ENCODE data around the gene CCDC91. TPM values are rescaled to one million over a fixed set of nuclear protein-coding genes. Genes with fewer than 3 reads are reported as not detected.

The CCDC91 gene
- total and polyA plus RNA-seq, 2 of the 4 experiments (the other 2 are of a cell fraction) = 8.6 to 14.7 TPM

DNA sequence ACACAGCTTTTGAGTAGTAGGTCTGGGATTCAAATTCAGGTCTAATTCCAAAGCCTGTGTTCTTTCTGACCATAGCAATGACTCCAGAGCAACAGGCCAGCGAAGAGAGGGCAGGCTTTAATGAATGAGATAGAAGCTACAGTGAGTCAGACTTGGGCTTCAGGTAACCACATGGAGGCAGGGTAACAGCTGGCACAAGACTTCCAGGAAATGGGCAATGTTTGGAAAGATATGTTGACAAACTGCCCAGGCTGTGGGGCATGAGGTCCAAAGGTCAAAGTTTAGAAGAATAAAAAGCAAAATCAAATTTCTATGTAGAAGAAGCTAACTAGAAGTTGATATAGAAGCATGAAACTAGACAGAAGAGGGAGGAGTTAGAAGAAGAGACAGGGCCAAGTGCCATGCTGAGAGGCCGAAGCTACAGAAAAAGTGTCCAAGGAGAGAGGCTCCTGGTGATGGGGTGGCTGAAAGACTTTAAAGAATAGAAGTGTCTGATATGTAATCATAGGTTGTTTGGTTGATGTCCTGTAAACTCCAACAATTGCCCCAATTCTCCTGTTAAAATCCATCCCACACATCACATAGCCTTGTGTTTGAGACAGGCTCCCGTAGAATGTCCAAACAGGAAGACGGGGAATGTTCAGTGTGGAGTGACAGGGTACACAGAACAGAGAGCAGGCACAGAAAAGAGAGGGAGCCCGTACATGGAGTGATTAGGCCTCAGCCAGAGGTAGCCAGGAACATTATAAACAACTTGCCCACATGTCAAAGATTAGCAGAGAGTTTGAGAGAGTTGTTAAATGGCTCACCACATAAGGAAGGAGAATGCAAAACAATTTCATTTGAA lies 384.7 kb downstream of the CCDC91 start:
- H4K8ac ChIP-seq (ENCODE audit: low read depth in 2 of 2, low read length in 2 of 2) = no peak overlapping the region
- no peak overlapping the region for H2BK5ac ChIP-seq (ENCODE audit: low read depth, low read length, poor library complexity, severe bottlenecking)
- BruUV-seq (replicated peaks) = no TSS peak
- no peak overlapping the region for H3K14ac ChIP-seq (replicated peaks; ENCODE audit: low read depth, low read length)
- TF ChIP-seq POLR2A (IDR thresholded peaks at IDR 0.05; ENCODE audit: low read depth, low read length) = no peak
- in situ Hi-C loops (cut with MboI; ENCODE audit: low sequenced_read_pairs) = no loop called here
- DNase-seq = no peak
- H2AK5ac ChIP-seq (ENCODE audit: low read depth, low read length) = peak overlapping the region; percentile 1; the same call in 1 of the 2 replicates
- H3K9ac ChIP-seq (ENCODE audit: low read depth, low read length) = no peak overlapping the region
- no peaks in the 10 kb centered on the region for H3K27me3 ChIP-seq (ENCODE audit: control insufficient read depth, insufficient read depth, low read length)
- H3K79me1 ChIP-seq (ENCODE audit: low read depth in 1 of 2, low read length in 2 of 2) = no peaks in the 10 kb centered on the region
- H3K9me1 ChIP-seq (ENCODE audit: insufficient read depth, low read length) = peaks cover 4% of the 10 kb centered on the region
- no peak overlapping the region for H3K4me2 ChIP-seq (ENCODE audit: low read depth, low read length)
- 0 out of 2 replicates have a peak overlapping the region, but pooled peaks have one; percentile 5 for H4K91ac ChIP-seq (ENCODE audit: insufficient read depth, low read depth, low read length)
- CTCF ChIA-PET = interaction anchor here (1.3 kb wide), 1 partner anchor 30 kb away, joined by 4 read pairs; no protein-coding TSS in a partner anchor
- no peak overlapping the region for H2AK9ac ChIP-seq (replicated peaks; ENCODE audit: low read depth, low read length, poor library complexity)
- no peak overlapping the region for H3K4me3 ChIP-seq (ENCODE audit: insufficient read depth, low read depth, low read length)
- no peaks in the 10 kb centered on the region for H3K9me3 ChIP-seq (ENCODE audit: control insufficient read depth, insufficient read depth, low read length)
- 100% methylated on average over 1 of the region's 5 CpGs; no CpG with 5 or more reads in 1 of the 2 experiments for WGBS, 2 experiments (ENCODE audit: extremely low coverage in 2 of 2, insufficient read length in 1 of 2)
- dilution Hi-C loops (cut with HindIII; ENCODE audit: low sequenced_read_pairs, unreplicated experiment) = no loop called here
- 0 out of 2 replicates have a peak overlapping the region, but pooled peaks have one; percentile 1 for H2BK20ac ChIP-seq (ENCODE audit: low read depth, low read length)
- peak overlapping the region; percentile 31 for H2BK120ac ChIP-seq (ENCODE audit: low read depth, low read length)
- H3K36me3 ChIP-seq (ENCODE audit: control insufficient read depth, insufficient read depth, low read length) = no peaks in the 10 kb centered on the region
- H4K20me1 ChIP-seq (ENCODE audit: insufficient read depth, low read length) = no peaks in the 10 kb centered on the region
- no peak overlapping the region for H2AFZ ChIP-seq (replicated peaks; ENCODE audit: low read length, poor library complexity)
- intact Hi-C loops (cut with micrococcal nuclease) = no loop called here
- no peak for ATAC-seq (ENCODE audit: low read depth)
- peak overlapping the region; percentile 33; the same call in 1 of the 2 replicates for H4K5ac ChIP-seq (ENCODE audit: low read depth, low read length)
- no peak overlapping the region for H3K56ac ChIP-seq (ENCODE audit: extremely low read depth, insufficient read depth, low read length)
- POLR2A ChIA-PET (ENCODE audit: unreplicated experiment) = no interaction called here
- no peak overlapping the region for H3K27ac ChIP-seq (ENCODE audit: insufficient read depth, low read length)
- no peak overlapping the region for H3K4ac ChIP-seq (ENCODE audit: low read depth, low read length)
- peaks cover 10% of the 10 kb centered on the region for H3K4me1 ChIP-seq (ENCODE audit: control insufficient read depth, insufficient read depth, low read length)
- no peak overlapping the region for H3K18ac ChIP-seq (ENCODE audit: low read depth, low read length)
- H3K23ac ChIP-seq (ENCODE audit: low read depth, low read length) = no peak overlapping the region
- H2BK15ac ChIP-seq (ENCODE audit: low read depth, low read length) = peak overlapping the region; percentile 50; the same call in 1 of the 3 replicates

Data from IMR-90 (cell line).